Ishikawa (cell line): ENCODE results near the gene CABP1.

Experiments
- CEBPB ChIP-seq: IDR thresholded peaks from 2 replicates; pipeline ENCODE4 v1.6.1; 2012
- CREB1 ChIP-seq: IDR thresholded peaks from 2 replicates; pipeline ENCODE4 v1.6.1; 2012; ENCODE audit warnings: low read depth
- EGR1 ChIP-seq: IDR thresholded peaks from 2 replicates; pipeline ENCODE4 v1.6.1; 2012
- EP300 ChIP-seq: IDR thresholded peaks from 2 replicates; pipeline ENCODE4 v1.6.1; 2012; ENCODE audit warnings: borderline replicate concordance
- FOXM1 ChIP-seq: IDR thresholded peaks from 2 replicates; pipeline ENCODE4 v1.6.1; 2012; ENCODE audit warnings: low read depth, borderline replicate concordance
- MAX ChIP-seq: IDR thresholded peaks from 2 replicates; pipeline ENCODE4 v1.6.1; 2012
- NFIC ChIP-seq: IDR thresholded peaks from 2 replicates; pipeline ENCODE4 v1.6.1; 2012
- RAD21 ChIP-seq: IDR thresholded peaks from 2 replicates; pipeline ENCODE4 v1.6.1; 2012; ENCODE audit warnings: low read depth
- REST ChIP-seq: IDR thresholded peaks from 2 replicates; pipeline ENCODE4 v1.6.1; 2012; ENCODE audit warnings: low read depth, mild to moderate bottlenecking
- TAF1 ChIP-seq: IDR thresholded peaks from 2 replicates; pipeline ENCODE4 v1.6.1; 2012; ENCODE audit warnings: low read depth, mild to moderate bottlenecking
- TCF12 ChIP-seq: IDR thresholded peaks from 2 replicates; pipeline ENCODE4 v1.6.1; 2012; ENCODE audit warnings: low read depth
- TEAD4 ChIP-seq: IDR thresholded peaks from 2 replicates; pipeline ENCODE4 v1.6.1; 2012
- USF1 ChIP-seq: IDR thresholded peaks from 2 replicates; pipeline ENCODE4 v1.6.1; 2012
- YY1 ChIP-seq: IDR thresholded peaks from 2 replicates; pipeline ENCODE4 v1.6.1; 2012; ENCODE audit warnings: low read depth
- ZBTB7A ChIP-seq: IDR thresholded peaks from 2 replicates; pipeline ENCODE4 v1.6.1; 2012; ENCODE audit warnings: low read depth

Gene CABP1

GRCh38 chr12:120630104-120630892, 10.1 kb upstream of the CABP1 start:
- no peak for TF ChIP-seq ZBTB7A
- TF ChIP-seq MAX: no peak

GRCh38 chr12:120631097-120631496, 9.3 kb upstream of the CABP1 start:
- TF ChIP-seq EGR1 (no peak), TEAD4 (no peak), YY1 (no peak), USF1 (no peak)

- TF ChIP-seq CREB1: no peak
- TF ChIP-seq YY1: 0 out of 2 replicates have a peak, but pooled peaks have one; percentile 47
- peak; percentile 73 for TF ChIP-seq MAX
- TF ChIP-seq TAF1: no peak
- TF ChIP-seq REST: peak; percentile 92
- TF ChIP-seq FOXM1: no peak
- TF ChIP-seq RAD21: peak; percentile 25; the same call in 1 of the 2 replicates
- TF ChIP-seq ZBTB7A: peak; percentile 58; the same call in 1 of the 2 replicates
- TF ChIP-seq USF1: no peak
- no peak for TF ChIP-seq TEAD4
Measured at GRCh38 chr12:120640861-120641833, 721 bp downstream of the CABP1 start.

GRCh38 chr12:120642121-120642520, 1.7 kb downstream of the CABP1 start:
- TF ChIP-seq MAX: no peak
- no peak for TF ChIP-seq CEBPB
- no peak for TF ChIP-seq CREB1
- TF ChIP-seq REST: no peak
- no peak for TF ChIP-seq RAD21
- TF ChIP-seq ZBTB7A: no peak
- TF ChIP-seq EGR1: no peak
- TF ChIP-seq TCF12: no peak
- no peak for TF ChIP-seq USF1
- TF ChIP-seq TAF1: no peak
- no peak for TF ChIP-seq FOXM1
- no peak for TF ChIP-seq TEAD4
- TF ChIP-seq YY1: no peak
- TF ChIP-seq EP300: no peak
- no peak for TF ChIP-seq NFIC

- TF ChIP-seq REST (no peak), CEBPB (no peak), CREB1 (no peak), TEAD4 (no peak), NFIC (no peak), EGR1 (no peak), TAF1 (no peak), EP300 (no peak), FOXM1 (no peak), MAX (no peak), USF1 (no peak), YY1 (no peak)
Measured at GRCh38 chr12:120642826-120643225, 2.4 kb downstream of the CABP1 start.
